GM13976 (cell line): ENCODE data around the gene TMEM198.

Source experiments
- DNase-seq: peaks from one replicate; pipeline ENCODE4 v3.0.0; 2012; ENCODE audit warnings: low spot score
- in situ Hi-C: fragments of 300-500 bp; cut with MboI; formaldehyde crosslinking; loops from one replicate; pipeline ENCODE4 v1.12.0; 2022; ENCODE audit warnings: low sequenced_read_pairs, mixed read lengths, inconsistent platforms; ENCODE audit not compliant: unreplicated experiment
- TF ChIP-seq, protein P1 (sequence below): IDR thresholded peaks from 2 replicates; pipeline ENCODE4 v1.5.1; 2012; ENCODE audit warnings: borderline replicate concordance, mild to moderate bottlenecking; ENCODE audit not compliant: insufficient read depth; ENCODE audit errors: extremely low read depth, missing control alignments, control extremely low read depth

Gene TMEM198

GRCh38 chr2:219551441-219552381, 7.9 kb downstream of the TMEM198 start:
- DNase-seq: no peak

GRCh38 chr2:219552382-219553167, 8.7 kb downstream of the TMEM198 start:
- TF ChIP-seq, protein P1, sequence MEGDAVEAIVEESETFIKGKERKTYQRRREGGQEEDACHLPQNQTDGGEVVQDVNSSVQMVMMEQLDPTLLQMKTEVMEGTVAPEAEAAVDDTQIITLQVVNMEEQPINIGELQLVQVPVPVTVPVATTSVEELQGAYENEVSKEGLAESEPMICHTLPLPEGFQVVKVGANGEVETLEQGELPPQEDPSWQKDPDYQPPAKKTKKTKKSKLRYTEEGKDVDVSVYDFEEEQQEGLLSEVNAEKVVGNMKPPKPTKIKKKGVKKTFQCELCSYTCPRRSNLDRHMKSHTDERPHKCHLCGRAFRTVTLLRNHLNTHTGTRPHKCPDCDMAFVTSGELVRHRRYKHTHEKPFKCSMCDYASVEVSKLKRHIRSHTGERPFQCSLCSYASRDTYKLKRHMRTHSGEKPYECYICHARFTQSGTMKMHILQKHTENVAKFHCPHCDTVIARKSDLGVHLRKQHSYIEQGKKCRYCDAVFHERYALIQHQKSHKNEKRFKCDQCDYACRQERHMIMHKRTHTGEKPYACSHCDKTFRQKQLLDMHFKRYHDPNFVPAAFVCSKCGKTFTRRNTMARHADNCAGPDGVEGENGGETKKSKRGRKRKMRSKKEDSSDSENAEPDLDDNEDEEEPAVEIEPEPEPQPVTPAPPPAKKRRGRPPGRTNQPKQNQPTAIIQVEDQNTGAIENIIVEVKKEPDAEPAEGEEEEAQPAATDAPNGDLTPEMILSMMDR: no peak
- in situ Hi-C loops: no loop called here
- peak; percentile 95 for DNase-seq

More at GRCh38 chr2:219551441-219552381, 7.9 kb downstream of the TMEM198 start:
- TF ChIP-seq, protein P1: no peak
- in situ Hi-C loops: no loop called here

DNA sequence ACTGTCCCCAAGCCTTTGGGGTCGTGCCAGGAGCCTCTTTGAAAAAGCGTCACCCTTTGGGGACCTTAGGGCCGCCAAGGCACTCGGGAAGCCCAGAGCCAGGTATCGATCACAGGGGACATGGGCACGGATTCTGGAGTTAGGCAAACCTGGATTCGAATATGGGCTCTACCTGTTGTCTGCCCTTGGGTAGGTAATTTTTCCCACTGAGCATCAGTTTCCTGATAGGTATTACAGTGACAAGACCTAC, 9.3 kb downstream of the TMEM198 start:
- no peak for DNase-seq
- TF ChIP-seq, protein P1: no peak
- in situ Hi-C loops: no loop called here

DNA sequence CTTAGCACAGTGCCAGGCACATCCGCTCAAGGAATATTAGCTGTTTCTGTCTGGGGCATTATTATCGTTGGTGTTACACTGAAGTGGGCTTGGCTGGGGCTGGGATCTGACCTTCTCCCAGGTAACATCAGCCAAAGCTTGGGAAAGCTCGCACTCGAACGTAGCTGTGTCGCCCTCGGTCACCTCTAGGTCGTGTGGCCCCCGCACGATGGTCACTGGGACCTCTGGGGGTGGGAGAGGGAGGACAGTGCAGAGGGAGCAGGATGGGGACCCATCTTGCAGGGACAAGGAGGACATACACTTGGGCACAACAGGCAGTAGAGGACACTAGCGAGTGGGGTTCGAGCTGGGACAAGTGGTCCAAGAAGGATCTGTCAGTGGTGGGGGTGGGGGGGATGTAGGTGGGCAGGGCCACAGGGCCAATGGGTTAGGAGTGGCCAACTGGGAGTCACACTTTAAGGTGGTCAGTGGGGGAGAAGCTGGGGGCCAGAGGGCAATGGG, 9.7 kb downstream of the TMEM198 start:
- DNase-seq: no peak
- TF ChIP-seq, protein P1: no peak
- in situ Hi-C loops: no loop called here

GRCh38 chr2:219554350-219554749, 10.5 kb downstream of the TMEM198 start:
- TF ChIP-seq, protein P1: no peak
- no peak for DNase-seq
- in situ Hi-C loops: no loop called here

- in situ Hi-C loops: no loop called here
- TF ChIP-seq, protein P1: no peak
- no peak for DNase-seq
These were observed 12.1 kb downstream of the TMEM198 start for GRCh38 chr2:219555956-219556355.
